ENCODE measurements around the gene CLNS1A. TPM values are rescaled to one million over a fixed set of nuclear protein-coding genes. Genes with fewer than 3 reads are reported as not detected.

Gene CLNS1A, protein sequence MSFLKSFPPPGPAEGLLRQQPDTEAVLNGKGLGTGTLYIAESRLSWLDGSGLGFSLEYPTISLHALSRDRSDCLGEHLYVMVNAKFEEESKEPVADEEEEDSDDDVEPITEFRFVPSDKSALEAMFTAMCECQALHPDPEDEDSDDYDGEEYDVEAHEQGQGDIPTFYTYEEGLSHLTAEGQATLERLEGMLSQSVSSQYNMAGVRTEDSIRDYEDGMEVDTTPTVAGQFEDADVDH
- 124 and 141 TPM in 2 replicates for polyA plus RNA-seq (2012; rRNA removed)
- 179 and 232 TPM in 2 replicates for polyA plus RNA-seq (2012; cell fraction: cytosol; rRNA removed)
- polyA plus RNA-seq (2012; cell fraction: nucleus; rRNA removed), result 50.8 and 102 TPM in 2 replicates

DNA sequence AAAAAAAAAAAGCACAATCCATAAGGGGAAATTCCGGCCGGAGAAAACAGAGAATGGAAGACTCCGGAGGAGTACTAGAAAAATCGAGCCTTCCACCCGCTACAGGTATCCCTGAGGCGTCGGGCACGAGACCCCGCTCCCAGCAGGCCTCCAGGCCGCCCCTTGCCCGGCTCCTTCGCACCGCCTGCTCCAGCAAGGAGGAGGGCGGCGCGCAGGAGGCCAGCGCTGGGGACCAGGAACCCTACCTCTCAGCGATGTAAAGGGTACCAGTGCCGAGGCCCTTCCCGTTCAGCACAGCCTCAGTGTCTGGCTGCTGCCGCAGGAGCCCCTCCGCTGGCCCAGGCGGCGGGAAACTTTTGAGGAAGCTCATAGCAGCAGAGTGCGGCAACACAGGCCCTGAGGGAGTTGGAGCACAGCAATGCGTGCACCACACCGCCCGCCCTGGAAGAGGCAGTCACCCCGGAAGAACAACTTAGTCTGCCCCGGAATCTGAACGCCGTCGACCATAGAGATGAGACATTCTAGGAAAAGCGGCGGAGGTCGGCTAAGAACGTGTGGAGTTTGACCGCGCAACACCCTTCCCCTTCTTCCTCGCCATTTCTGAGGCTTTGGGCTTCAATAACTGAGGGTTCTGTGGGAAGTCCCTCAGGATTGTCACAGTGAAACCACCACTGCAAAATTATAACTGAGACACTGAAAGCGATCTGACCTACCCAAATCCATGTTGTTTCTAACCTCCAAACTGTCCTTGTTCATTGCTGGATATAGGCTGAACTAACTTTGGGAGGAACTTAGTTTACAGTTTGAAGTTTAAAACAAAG lies at the start of gene CLNS1A:
Gene CLNS1A (minus strand): TSS at position 450 of the 821 bp plus-strand sequence. CDS start 80 bp downstream, at position 370.
- H3K9me3 ChIP-seq, result no peaks in the 10 kb centered on the region
- peaks cover 6 to 8% of the 10 kb centered on the region in 2 experiments; a peak in 3 of 4 replicates for H3K4me1 ChIP-seq (ENCODE audit: control insufficient read depth in 1 of 2, insufficient read depth in 2 of 2, low read depth in 1 of 2, low read length in 1 of 2)
- no peaks in the 10 kb centered on the region for H3F3A ChIP-seq (replicated peaks; ENCODE audit: insufficient read depth)
- peaks cover 51% of the 10 kb centered on the region for H3K79me2 ChIP-seq (ENCODE audit: insufficient read depth)
- H3K9ac ChIP-seq, result peak within 1 kb of the TSS; percentile 93
- TF ChIP-seq ZBTB33 (IDR thresholded peaks at IDR 0.05; ENCODE audit: borderline replicate concordance, low read depth) (no peak), FOXM1 (IDR thresholded peaks at IDR 0.05; ENCODE audit: low read depth) (no peak), CHD2 (IDR thresholded peaks at IDR 0.05; ENCODE audit: low read length, partially characterized antibody) (peak; percentile 92), RCOR1 (IDR thresholded peaks at IDR 0.05; ENCODE audit: low read length) (peak; percentile 34; the same call in 1 of the 2 replicates), TCF12 (IDR thresholded peaks at IDR 0.05) (peak; percentile 10; the same call in 1 of the 2 replicates), EP300 (IDR thresholded peaks at IDR 0.05; ENCODE audit: borderline replicate concordance in 1 of 2, low read depth in 1 of 2, low read length in 1 of 2) (no peak), POLR2AphosphoS5 (IDR thresholded peaks at IDR 0.05; ENCODE audit: low read depth, low read length) (peak; percentile 98), YY1 (IDR thresholded peaks at IDR 0.05; ENCODE audit: low read depth) (peak; percentile 62; the same call in 1 of the 2 replicates), MEF2A (IDR thresholded peaks at IDR 0.05; ENCODE audit: borderline replicate concordance, low read depth) (no peak), SIN3A (IDR thresholded peaks at IDR 0.05; ENCODE audit: borderline replicate concordance, low read depth, low read length) (no peak; the same call in 1 of the 2 replicates), RXRA (IDR thresholded peaks at IDR 0.05; ENCODE audit: borderline replicate concordance, low read depth) (no peak), FOXJ3 (CRISPR knock-in tag; IDR thresholded peaks at IDR 0.05) (no peak), RAD21 (IDR thresholded peaks at IDR 0.05; ENCODE audit: low read length) (no peak; the same call in 1 of the 2 replicates), GABPA (IDR thresholded peaks at IDR 0.05; ENCODE audit: low read depth) (peak; percentile 99), TAF1 (IDR thresholded peaks at IDR 0.05; ENCODE audit: borderline replicate concordance, low read depth, low read length) (peak; percentile 97), MXI1 (IDR thresholded peaks at IDR 0.05; ENCODE audit: low read depth, low read length) (peak; percentile 94), NRF1 (IDR thresholded peaks at IDR 0.05; ENCODE audit: low read depth, low read length) (no peak), ELF1 (IDR thresholded peaks at IDR 0.05) (peak; percentile 74; the same call in 1 of the 2 replicates)
- TF ChIP-seq, protein P1, sequence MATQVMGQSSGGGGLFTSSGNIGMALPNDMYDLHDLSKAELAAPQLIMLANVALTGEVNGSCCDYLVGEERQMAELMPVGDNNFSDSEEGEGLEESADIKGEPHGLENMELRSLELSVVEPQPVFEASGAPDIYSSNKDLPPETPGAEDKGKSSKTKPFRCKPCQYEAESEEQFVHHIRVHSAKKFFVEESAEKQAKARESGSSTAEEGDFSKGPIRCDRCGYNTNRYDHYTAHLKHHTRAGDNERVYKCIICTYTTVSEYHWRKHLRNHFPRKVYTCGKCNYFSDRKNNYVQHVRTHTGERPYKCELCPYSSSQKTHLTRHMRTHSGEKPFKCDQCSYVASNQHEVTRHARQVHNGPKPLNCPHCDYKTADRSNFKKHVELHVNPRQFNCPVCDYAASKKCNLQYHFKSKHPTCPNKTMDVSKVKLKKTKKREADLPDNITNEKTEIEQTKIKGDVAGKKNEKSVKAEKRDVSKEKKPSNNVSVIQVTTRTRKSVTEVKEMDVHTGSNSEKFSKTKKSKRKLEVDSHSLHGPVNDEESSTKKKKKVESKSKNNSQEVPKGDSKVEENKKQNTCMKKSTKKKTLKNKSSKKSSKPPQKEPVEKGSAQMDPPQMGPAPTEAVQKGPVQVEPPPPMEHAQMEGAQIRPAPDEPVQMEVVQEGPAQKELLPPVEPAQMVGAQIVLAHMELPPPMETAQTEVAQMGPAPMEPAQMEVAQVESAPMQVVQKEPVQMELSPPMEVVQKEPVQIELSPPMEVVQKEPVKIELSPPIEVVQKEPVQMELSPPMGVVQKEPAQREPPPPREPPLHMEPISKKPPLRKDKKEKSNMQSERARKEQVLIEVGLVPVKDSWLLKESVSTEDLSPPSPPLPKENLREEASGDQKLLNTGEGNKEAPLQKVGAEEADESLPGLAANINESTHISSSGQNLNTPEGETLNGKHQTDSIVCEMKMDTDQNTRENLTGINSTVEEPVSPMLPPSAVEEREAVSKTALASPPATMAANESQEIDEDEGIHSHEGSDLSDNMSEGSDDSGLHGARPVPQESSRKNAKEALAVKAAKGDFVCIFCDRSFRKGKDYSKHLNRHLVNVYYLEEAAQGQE (IDR thresholded peaks at IDR 0.05; ENCODE audit: low read depth, low read length), result 0 out of 2 replicates have a peak, but pooled peaks have one; percentile 8
- TF ChIP-seq, protein P2, sequence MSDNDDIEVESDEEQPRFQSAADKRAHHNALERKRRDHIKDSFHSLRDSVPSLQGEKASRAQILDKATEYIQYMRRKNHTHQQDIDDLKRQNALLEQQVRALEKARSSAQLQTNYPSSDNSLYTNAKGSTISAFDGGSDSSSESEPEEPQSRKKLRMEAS (IDR thresholded peaks at IDR 0.05; ENCODE audit: low read depth), result peak; percentile 98
- TF ChIP-seq, protein P3, sequence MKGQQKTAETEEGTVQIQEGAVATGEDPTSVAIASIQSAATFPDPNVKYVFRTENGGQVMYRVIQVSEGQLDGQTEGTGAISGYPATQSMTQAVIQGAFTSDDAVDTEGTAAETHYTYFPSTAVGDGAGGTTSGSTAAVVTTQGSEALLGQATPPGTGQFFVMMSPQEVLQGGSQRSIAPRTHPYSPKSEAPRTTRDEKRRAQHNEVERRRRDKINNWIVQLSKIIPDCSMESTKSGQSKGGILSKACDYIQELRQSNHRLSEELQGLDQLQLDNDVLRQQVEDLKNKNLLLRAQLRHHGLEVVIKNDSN (IDR thresholded peaks at IDR 0.05; ENCODE audit: borderline replicate concordance, low read depth), result no peak
- TF ChIP-seq, protein P4, sequence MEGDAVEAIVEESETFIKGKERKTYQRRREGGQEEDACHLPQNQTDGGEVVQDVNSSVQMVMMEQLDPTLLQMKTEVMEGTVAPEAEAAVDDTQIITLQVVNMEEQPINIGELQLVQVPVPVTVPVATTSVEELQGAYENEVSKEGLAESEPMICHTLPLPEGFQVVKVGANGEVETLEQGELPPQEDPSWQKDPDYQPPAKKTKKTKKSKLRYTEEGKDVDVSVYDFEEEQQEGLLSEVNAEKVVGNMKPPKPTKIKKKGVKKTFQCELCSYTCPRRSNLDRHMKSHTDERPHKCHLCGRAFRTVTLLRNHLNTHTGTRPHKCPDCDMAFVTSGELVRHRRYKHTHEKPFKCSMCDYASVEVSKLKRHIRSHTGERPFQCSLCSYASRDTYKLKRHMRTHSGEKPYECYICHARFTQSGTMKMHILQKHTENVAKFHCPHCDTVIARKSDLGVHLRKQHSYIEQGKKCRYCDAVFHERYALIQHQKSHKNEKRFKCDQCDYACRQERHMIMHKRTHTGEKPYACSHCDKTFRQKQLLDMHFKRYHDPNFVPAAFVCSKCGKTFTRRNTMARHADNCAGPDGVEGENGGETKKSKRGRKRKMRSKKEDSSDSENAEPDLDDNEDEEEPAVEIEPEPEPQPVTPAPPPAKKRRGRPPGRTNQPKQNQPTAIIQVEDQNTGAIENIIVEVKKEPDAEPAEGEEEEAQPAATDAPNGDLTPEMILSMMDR (IDR thresholded peaks at IDR 0.05), result no peak
- H3K4me3 ChIP-seq (ENCODE audit: low read depth in 2 of 2, low read length in 1 of 2), result peak within 1 kb of the TSS; percentile 79 to 92
- peak within 1 kb of the TSS; percentile 94 for H2AFZ ChIP-seq (ENCODE audit: low read depth)
- no peaks in the 10 kb centered on the region for H3K27me3 ChIP-seq (ENCODE audit: insufficient read depth)
- peaks cover 1 to 2% of the 10 kb centered on the region in 2 experiments for H3K36me3 ChIP-seq (replicated peaks in 1 of 2; ENCODE audit: control insufficient read depth in 1 of 2, insufficient read depth in 2 of 2, low read length in 1 of 2)
- no peaks in the 10 kb centered on the region for H4K20me1 ChIP-seq (ENCODE audit: insufficient read depth)
- ChIA-PET POLR2A (interaction anchor here (0.6 to 1.3 kb wide), 2 partner anchors 12 to 357 kb away, joined by 4 to 5 read pairs; partner anchors contain the start of gene INTS4), CTCF (interaction anchor here (1.2 kb wide), 1 partner anchor 18 kb away, joined by 4 read pairs; no protein-coding TSS in a partner anchor)
- peak within 1 kb of the TSS; percentile 94 for H3K4me2 ChIP-seq
- H3K27ac ChIP-seq (ENCODE audit: low read depth in 2 of 2, low read length in 1 of 2), result peak within 1 kb of the TSS; percentile 71 to 89
- no peaks in the 10 kb centered on the region for H3K9me2 ChIP-seq
- peak; percentile 89 for DNase-seq
- WGBS (ENCODE audit: low lambda C conversion rate), result under 1% methylated on average over 29 of the region's 41 CpGs

Data from SK-N-SH (cell line).